CD14-positive monocyte (primary cell): ENCODE measurements around the gene NFIL3. TPM values are rescaled to one million over a fixed set of nuclear protein-coding genes. Genes with fewer than 3 reads are reported as not detected.
A peak's percentile ranks its signal among the peaks of the same experiment; 100 is the strongest.

Experiments used
- DNase-seq, 3 donors: peaks; one replicate each; pipeline ENCODE4 v3.0.0-alpha.2; 2011 to 2022
- H2AFZ ChIP-seq: 2 replicates; pipeline ENCODE4 v1.6.0; 2012; ENCODE audit warnings: mild to moderate bottlenecking, low read depth, low read length, inconsistent platforms; ENCODE audit not compliant: insufficient read depth, poor library complexity, severe bottlenecking
- H3K27ac ChIP-seq, 2 donors: 1 replicate in 1 of 2; 2 replicates in 1 of 2; pipeline ENCODE4 v1.5.1; 2012 to 2013; ENCODE audit warnings: low read length in 2 of 2, control low read depth in 1 of 2, inconsistent platforms in 1 of 2, low read depth in 1 of 2, mild to moderate bottlenecking in 1 of 2
- H3K27me3 ChIP-seq, 2 donors: one replicate each; pipeline versions ENCODE4 v1.6.0 to v1.6.1; 2011 to 2013; ENCODE audit warnings: low read length in 2 of 2; ENCODE audit not compliant: control insufficient read depth in 2 of 2, insufficient read depth in 2 of 2
- H3K36me3 ChIP-seq, 2 donors: replicated peaks in 1 of 2; 1 replicate in 1 of 2; 2 replicates in 1 of 2; pipeline versions ENCODE4 v1.5.1 to v1.6.1; 2012 to 2013; ENCODE audit warnings: low read length in 2 of 2, control low read depth in 1 of 2, inconsistent platforms in 1 of 2, mild to moderate bottlenecking in 1 of 2; ENCODE audit not compliant: insufficient read depth in 2 of 2, control insufficient read depth in 1 of 2
- H3K4me1 ChIP-seq, 2 donors: 1 replicate in 1 of 2; 2 replicates in 1 of 2; pipeline versions ENCODE4 v1.5.1 to v1.6.1; 2012 to 2013; ENCODE audit warnings: low read length in 2 of 2, control low read depth in 1 of 2, inconsistent platforms in 1 of 2, mild to moderate bottlenecking in 1 of 2, moderate library complexity in 1 of 2; ENCODE audit not compliant: insufficient read depth in 2 of 2, control insufficient read depth in 1 of 2
- H3K4me2 ChIP-seq: replicated peaks from 2 replicates; pipeline ENCODE3; 2012; ENCODE audit warnings: low read length, moderate library complexity, mild to moderate bottlenecking; ENCODE audit not compliant: poor library complexity, severe bottlenecking; ENCODE audit errors: extremely low read depth
- H3K4me3 ChIP-seq, 3 experiments: fragments of 200-600 bp in 1 of 3; sonication (generic) in 1 of 3; replicated peaks in 1 of 3; 1 replicate in 2 of 3; 2 replicates in 1 of 3; pipeline ENCODE4 v1.5.1; 2011 to 2013; ENCODE audit warnings: low read length in 3 of 3, mild to moderate bottlenecking in 3 of 3, control low read depth in 2 of 3, low read depth in 2 of 3, inconsistent platforms in 1 of 3, moderate library complexity in 1 of 3
- H3K79me2 ChIP-seq: 2 replicates; pipeline ENCODE4 v1.6.0; 2012; ENCODE audit warnings: mild to moderate bottlenecking, control low read depth, inconsistent platforms, low read length, moderate library complexity; ENCODE audit not compliant: insufficient read depth
- H3K9ac ChIP-seq: 2 replicates; pipeline ENCODE4 v1.6.0; 2017; ENCODE audit warnings: low read length, mild to moderate bottlenecking; ENCODE audit not compliant: insufficient read depth, poor library complexity, severe bottlenecking
- H3K9me3 ChIP-seq, 2 donors: replicated peaks in 1 of 2; 1 replicate in 1 of 2; 2 replicates in 1 of 2; pipeline versions ENCODE4 v1.5.1 to v1.6.1; 2012 to 2013; ENCODE audit warnings: low read length in 2 of 2, control low read depth in 1 of 2; ENCODE audit not compliant: control insufficient read depth in 1 of 2, insufficient read depth in 1 of 2
- H4K20me1 ChIP-seq: 2 replicates; pipeline ENCODE4 v1.6.0; 2012; ENCODE audit warnings: mild to moderate bottlenecking, low read length, control low read depth, moderate library complexity; ENCODE audit not compliant: insufficient read depth
- H3K27ac Mint-ChIP-seq, 7 donors: one replicate each; pipeline ENCODE4 v1.8.0; 2020; ENCODE audit warnings: mild to moderate bottlenecking in 7 of 7, mixed read lengths in 7 of 7, moderate library complexity in 6 of 7, inconsistent platforms in 2 of 7
- H3K27me3 Mint-ChIP-seq, 3 donors: one replicate each; pipeline ENCODE4 v1.8.0; 2021 to 2022; ENCODE audit warnings: low read depth in 3 of 3, mild to moderate bottlenecking in 3 of 3, mixed read lengths in 3 of 3, moderate library complexity in 3 of 3, inconsistent platforms in 1 of 3
- H3K36me3 Mint-ChIP-seq, 2 donors: one replicate each; pipeline ENCODE4 v1.8.0; 2020; ENCODE audit warnings: mixed read lengths in 2 of 2, inconsistent platforms in 1 of 2, mild to moderate bottlenecking in 1 of 2
- H3K4me1 Mint-ChIP-seq: one replicate; pipeline ENCODE4 v1.8.0; 2020; ENCODE audit warnings: mild to moderate bottlenecking, mixed read lengths
- H3K4me3 Mint-ChIP-seq, 2 donors: one replicate each; pipeline ENCODE4 v1.8.0; 2020; ENCODE audit warnings: mild to moderate bottlenecking in 2 of 2, mixed read lengths in 2 of 2, moderate library complexity in 1 of 2
- H3K9me3 Mint-ChIP-seq, 7 donors: one replicate each; pipeline ENCODE4 v1.8.0; 2020 to 2022; ENCODE audit warnings: mixed read lengths in 7 of 7, mild to moderate bottlenecking in 6 of 7, moderate library complexity in 6 of 7, inconsistent platforms in 2 of 7
- CTCF ChIP-seq: fragments of 200-600 bp; IDR thresholded peaks from one replicate; pipeline ENCODE4 v1.8.0; 2022; ENCODE audit warnings: antibody characterized with exemption, mild to moderate bottlenecking
- WGBS: methylation state at CpG from one replicate; pipeline ENCODE4 v1.1.5; 2013; ENCODE audit warnings: missing lambda C conversion rate; ENCODE audit not compliant: insufficient coverage; 5-methylcytosine and 5-hydroxymethylcytosine counted together
- intact Hi-C, 2 donors: fragments of 100-400 bp; cut with micrococcal nuclease; formaldehyde crosslinking; loops; one replicate each; pipeline versions ENCODE4 v1.15.0 to v1.15.1; 2023
- polyA plus RNA-seq, 3 donors: library from polyadenylated mRNA; depleted of rRNA in 1 of 3; unstranded in 2 of 3; stranded (reverse) in 1 of 3; fragments of 300-500 nt in 2 of 3; fragments of >200 nt in 1 of 3; fragmentation: Illumina TruSeq in 2 of 3; gene quantifications; 1 replicate in 2 of 3; 2 replicates in 1 of 3; pipeline ENCODE4 v1.2.3, GENCODE V29; 2012 to 2021

The NFIL3 gene
- polyA plus RNA-seq, 3 donors: 18.6 to 253 (median 64.0) TPM

DNA sequence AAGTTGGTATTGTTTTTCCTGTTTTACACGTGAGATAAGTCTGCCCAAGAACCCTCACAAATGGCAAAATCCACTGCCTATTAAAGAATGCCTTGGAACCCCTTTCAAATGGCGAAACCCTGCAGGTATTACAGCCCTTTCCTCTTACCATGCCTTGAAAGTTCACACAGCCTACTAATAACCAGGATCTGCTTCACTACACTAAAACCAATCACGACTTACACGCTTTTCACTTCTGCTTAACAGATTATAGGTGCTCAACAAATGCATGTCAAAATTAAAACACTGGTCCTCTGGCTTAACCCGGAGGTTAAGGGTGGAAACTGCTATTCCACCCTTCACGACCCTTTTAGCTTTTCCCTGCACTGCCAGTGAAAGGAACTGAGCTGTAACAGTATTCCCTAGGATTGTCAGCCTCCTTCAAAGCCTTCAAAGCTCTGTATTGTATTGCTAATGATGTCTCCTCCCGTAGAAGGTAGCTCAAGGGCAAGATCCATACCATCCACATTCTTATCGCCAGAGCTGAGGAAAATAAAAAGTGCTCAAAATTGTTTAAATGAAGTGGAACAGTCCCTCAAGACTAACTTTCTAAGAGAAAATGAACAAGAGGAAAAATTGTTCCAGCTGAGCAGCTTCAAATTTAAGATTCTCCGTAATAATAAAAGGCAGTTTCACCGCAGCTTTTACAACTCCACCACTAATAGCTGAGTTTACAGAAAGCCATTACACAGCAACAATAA lies 62.9 kb downstream of the NFIL3 start:
- no peaks in the 10 kb centered on the region for H4K20me1 ChIP-seq
- peak overlapping the region; percentile 99 for H3K4me3 Mint-ChIP-seq
- H3K4me1 ChIP-seq: peaks cover 16 to 21% of the 10 kb centered on the region in 2 donors
- no peak for TF ChIP-seq CTCF
- H3K79me2 ChIP-seq: peaks cover 36% of the 10 kb centered on the region
- peak overlapping the region; percentile 87 for H3K9ac ChIP-seq
- H3K9me3 Mint-ChIP-seq: peaks cover 0 to 9% (median 3%) of the 10 kb centered on the region in 7 donors
- H3K27ac ChIP-seq: peak overlapping the region in 1 of 2 donors; percentile 77
- H3K4me1 Mint-ChIP-seq: peaks cover 24% of the 10 kb centered on the region
- peak overlapping the region; percentile 88 for H3K4me2 ChIP-seq
- H3K27ac Mint-ChIP-seq: peak overlapping the region in 5 of 7 donors; percentile 1 to 92 (median 87)
- DNase-seq: no peak
- H2AFZ ChIP-seq: peak overlapping the region; percentile 97
- peak overlapping the region; percentile 74 to 89 (median 83) for H3K4me3 ChIP-seq
- H3K27me3 Mint-ChIP-seq: peaks cover 0 to 1% (median 0%) of the 10 kb centered on the region in 3 donors
- H3K36me3 ChIP-seq: peaks cover 4 to 16% of the 10 kb centered on the region in 2 donors
- WGBS: 47% methylated on average over 4 of the region's 10 CpGs
- H3K36me3 Mint-ChIP-seq: peaks cover 18 to 20% of the 10 kb centered on the region in 2 donors
- peaks cover 0 to 11% of the 10 kb centered on the region in 2 donors for H3K9me3 ChIP-seq
- H3K27me3 ChIP-seq: no peaks in the 10 kb centered on the region
- intact Hi-C loops: loop anchor here (5.0 to 10.0 kb wide), 4 partner anchors 37 to 62 kb away; partner anchors contain the start of gene NFIL3 (in 1 of the 2)

- Mint-ChIP-seq H3K27ac (no peak overlapping the region), H3K9me3 (peaks cover 0 to 7% (median under 1%) of the 10 kb centered on the region in 7 donors), H3K4me1 (peaks cover 24% of the 10 kb centered on the region), H3K36me3 (peaks cover 26 to 28% of the 10 kb centered on the region in 2 donors), H3K27me3 (peaks cover 0 to 1% (median 0%) of the 10 kb centered on the region in 3 donors), H3K4me3 (peak overlapping the region in 1 of 2 donors; percentile 99)
- Histone ChIP-seq H3K4me2 (peak overlapping the region; percentile 88), H3K4me1 (peaks cover 16 to 21% of the 10 kb centered on the region in 2 donors), H3K27me3 (no peaks in the 10 kb centered on the region), H2AFZ (no peak overlapping the region), H3K9me3 (peaks cover 0 to 9% of the 10 kb centered on the region in 2 donors), H3K4me3 (peak overlapping the region in 1 of 3 experiments; percentile 89), H3K27ac (no peak overlapping the region), H3K9ac (no peak overlapping the region), H3K36me3 (peaks cover 12 to 24% of the 10 kb centered on the region in 2 donors), H3K79me2 (peaks cover 36% of the 10 kb centered on the region), H4K20me1 (no peaks in the 10 kb centered on the region)
- no peak for DNase-seq
- no peak for TF ChIP-seq CTCF
- WGBS: 88% methylated on average over 4 of the region's 7 CpGs
- intact Hi-C loops: loop anchor here (5.0 to 10.0 kb wide), 4 partner anchors 37 to 62 kb away; partner anchors contain the start of gene NFIL3 (in 1 of the 2)
Measured at GRCh38 chr9:91359734-91360470, 63.7 kb downstream of the NFIL3 start.
